ENCODE measurements around the gene VAV3. TPM values are rescaled to one million over a fixed set of nuclear protein-coding genes. Genes with fewer than 3 reads are reported as not detected.
"Not testable (repeated sequence)": the region's sequence is repeated elsewhere in the genome, so short reads cannot be mapped to it uniquely, and the experiment has no call there.

VAV3 gene
- total RNA-seq, 1 donor from 2014 or later = 50.7 TPM

GRCh38 chr1:107726860-107727259, 238.1 kb downstream of the VAV3 start:
- no peak for ATAC-seq

- no peak for ATAC-seq
These were observed 240.3 kb downstream of the VAV3 start for GRCh38 chr1:107724648-107725047.

GRCh38 chr1:107720210-107720609, 244.8 kb downstream of the VAV3 start:
- ATAC-seq = not testable (repeated sequence)

GRCh38 chr1:107710005-107710404, 255.0 kb downstream of the VAV3 start:
- ATAC-seq = peak; percentile 33

GRCh38 chr1:107707111-107707510, 257.9 kb downstream of the VAV3 start:
- no peak for ATAC-seq

GRCh38 chr1:107706182-107706581, 258.8 kb downstream of the VAV3 start:
- no peak for ATAC-seq

DNA sequence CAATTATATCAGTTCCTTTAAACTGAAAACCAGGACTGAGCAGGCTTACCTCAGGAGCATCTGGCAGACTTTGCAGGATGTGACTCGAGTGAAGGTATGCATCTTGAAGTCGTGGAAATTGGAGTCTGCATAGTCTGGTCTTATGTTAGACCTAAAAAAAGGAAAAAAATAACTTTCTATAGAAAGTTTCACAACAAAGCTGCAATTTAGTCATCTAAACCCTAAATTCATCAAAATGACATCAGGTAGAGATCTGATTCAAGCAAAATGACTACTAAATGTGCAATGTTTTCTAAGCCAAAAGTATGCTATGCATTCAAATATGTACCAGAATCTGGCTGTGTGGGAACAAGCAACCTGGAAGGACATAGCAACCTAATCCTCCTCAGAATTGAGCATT, 260.1 kb downstream of the VAV3 start:
- ATAC-seq = no peak

GRCh38 chr1:107702946-107703571, 261.9 kb downstream of the VAV3 start:
- no peak for ATAC-seq

DNA sequence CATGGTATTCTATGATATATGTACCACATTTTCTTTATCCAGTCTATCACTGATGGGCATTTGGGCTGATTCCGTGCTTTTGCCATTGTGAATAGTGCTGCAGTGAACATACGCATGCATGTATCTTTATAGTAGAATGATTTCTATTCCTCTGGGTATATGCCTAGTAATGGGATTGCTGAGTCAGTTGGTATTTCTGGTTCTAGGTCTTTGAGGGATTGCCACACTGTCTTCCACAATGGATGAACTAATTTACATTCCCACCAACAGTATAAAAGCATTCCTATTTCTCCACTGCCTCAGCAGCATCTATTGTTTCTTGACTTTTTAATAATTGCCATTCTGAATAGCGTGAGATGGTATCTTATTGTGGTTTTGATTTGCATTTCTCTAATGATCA, 264.3 kb downstream of the VAV3 start:
- ATAC-seq = not testable (repeated sequence)

- ATAC-seq = no peak
These were observed 266.8 kb downstream of the VAV3 start for GRCh38 chr1:107698161-107698560.

DNA sequence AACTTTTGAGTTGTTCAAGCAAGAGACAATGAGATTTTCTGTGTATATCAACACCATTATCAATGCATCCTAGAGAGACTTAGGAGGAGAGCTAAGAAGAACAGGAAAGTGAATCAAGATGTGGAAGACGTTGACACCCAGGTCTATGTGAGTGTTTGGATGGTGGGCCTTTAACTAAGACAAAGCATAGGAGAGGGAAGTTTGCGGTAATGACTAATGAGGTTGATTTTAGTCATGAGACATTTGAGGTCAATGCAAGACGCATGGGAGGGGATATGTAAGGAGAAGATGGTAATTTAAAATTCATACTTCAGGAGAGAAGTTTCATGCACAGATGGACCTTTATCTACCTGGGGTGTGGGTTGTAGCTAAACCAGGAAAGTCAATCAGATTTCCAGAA, 269.6 kb downstream of the VAV3 start:
- no peak for ATAC-seq

- ATAC-seq = peak; percentile 29
These were observed 272.2 kb downstream of the VAV3 start for GRCh38 chr1:107692580-107693345.

- ATAC-seq = peak; percentile 74
These were observed 273.4 kb downstream of the VAV3 start for GRCh38 chr1:107691540-107691939.

DNA sequence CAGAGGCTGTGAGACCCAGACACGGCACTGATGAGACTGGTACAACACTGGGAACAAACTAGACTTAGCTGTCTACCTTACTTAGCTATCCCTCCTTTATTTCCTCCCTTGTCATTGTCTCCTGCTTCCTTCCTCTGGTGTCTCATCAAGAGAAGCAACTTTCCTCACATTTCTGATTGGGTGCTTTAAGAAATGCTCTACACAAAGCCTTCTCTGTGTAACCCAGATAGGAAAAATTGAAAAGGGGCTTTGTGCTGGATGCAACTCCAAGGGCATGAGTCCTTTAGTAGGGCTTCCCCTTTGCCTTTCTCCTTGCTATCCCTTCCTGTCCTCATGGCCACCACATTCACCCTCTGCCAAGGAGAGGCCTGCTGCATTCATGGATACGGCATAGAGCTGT, 274.5 kb downstream of the VAV3 start:
- ATAC-seq = no peak

GRCh38 chr1:107689733-107690132, 275.2 kb downstream of the VAV3 start:
- peak; percentile 35 for ATAC-seq

DNA sequence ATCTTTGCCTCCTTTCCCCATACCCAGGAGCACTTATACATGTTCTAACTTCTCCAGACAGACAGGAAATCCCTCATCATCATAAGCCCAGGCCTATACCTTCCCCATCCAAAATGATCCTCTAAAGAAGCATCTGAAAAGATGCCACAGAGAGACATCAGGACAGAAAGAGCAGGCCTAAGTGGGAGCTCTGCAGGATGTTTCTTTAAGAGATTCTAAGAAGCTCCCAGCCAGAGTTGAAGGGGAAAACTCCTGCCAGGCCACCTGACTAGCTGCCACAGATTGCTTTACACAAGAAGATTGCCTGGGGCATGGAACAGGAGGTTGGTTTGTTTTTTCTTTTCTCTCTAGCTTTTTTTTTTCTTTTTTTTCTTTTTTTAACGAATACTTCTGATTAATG, 275.8 kb downstream of the VAV3 start:
- ATAC-seq = peak; percentile 39

GRCh38 chr1:107687849-107688753, 276.9 kb downstream of the VAV3 start:
- peak; percentile 89 for ATAC-seq

GRCh38 chr1:107683683-107684082, 281.3 kb downstream of the VAV3 start:
- ATAC-seq = peak; percentile 51

GRCh38 chr1:107683191-107683657, 281.8 kb downstream of the VAV3 start:
- ATAC-seq = peak; percentile 88

- ATAC-seq = peak; percentile 49
These were observed 282.5 kb downstream of the VAV3 start for GRCh38 chr1:107682467-107682866.

DNA sequence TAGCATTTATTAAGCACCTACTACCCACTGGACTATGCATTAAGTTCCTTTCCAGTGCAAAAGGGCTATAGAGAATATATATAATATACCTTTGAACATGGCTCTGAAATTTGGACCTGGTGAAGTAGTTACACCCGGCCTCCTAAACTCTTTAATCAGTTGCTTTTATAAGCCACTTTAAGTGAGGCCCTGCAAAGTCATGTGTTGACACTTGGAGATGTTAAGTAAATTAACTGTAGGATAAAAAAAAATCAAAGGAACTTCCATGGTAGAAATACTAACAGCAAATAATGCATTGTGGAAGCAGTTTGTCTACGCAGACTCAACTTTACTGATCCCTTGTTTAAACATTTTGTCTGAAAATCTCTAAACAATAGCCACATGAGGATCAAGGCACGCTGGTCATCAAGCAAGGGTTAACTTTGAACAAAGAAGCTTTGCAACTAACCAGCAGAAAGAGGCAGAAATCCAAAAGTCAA, 283.9 kb downstream of the VAV3 start:
- no peak for ATAC-seq

DNA sequence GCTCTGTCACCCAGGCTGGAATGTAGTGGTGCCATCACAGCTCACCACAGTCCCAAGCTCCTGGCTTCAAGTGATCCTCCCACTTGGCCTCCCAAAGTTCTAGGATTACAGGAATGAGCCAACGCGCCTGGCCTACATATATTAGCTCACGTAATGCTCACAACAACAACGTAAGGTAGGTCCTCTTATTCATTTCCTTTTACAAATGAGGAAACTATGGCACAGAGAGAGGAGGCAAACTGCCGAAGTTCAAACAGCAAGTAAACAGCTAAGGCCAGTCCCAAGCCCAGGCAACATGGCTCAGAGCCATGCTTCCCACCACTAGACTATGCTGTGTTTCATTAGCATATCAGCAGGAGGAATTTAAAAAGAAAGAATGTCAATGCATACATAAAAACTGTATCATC, 284.4 kb downstream of the VAV3 start:
- ATAC-seq = peak; percentile 38

GRCh38 chr1:107679411-107679953, 285.5 kb downstream of the VAV3 start:
- no peak for ATAC-seq

All from esophagus mucosa (tissue), 1 donor.